GM12878 (cell line): ENCODE measurements around the gene RABL6. TPM values are rescaled to one million over a fixed set of nuclear protein-coding genes. Genes with fewer than 3 reads are reported as not detected.

Experiments used
- ATAC-seq: fragments of 200-7000 bp; cut with Tn5 transposase; 3 replicates; pipeline ENCODE4 v1.9.1; 2020; ENCODE audit warnings: mild to moderate bottlenecking, moderate library complexity
- BruUV-seq: library from RNA; stranded (reverse); fragments of 400-500 nt; replicated peaks from 2 replicates; lab custom pipeline; 2021; lab: Mats Ljungman, UMichigan
- CTCF ChIA-PET: fragments of 300-600 bp; sonication (Branson Sonifier 250); formaldehyde crosslinking; extraction: SDS; loops from one replicate; lab custom pipeline; 2021; ENCODE audit warnings: inconsistent platforms; lab: Yijun Ruan, JAX
- POLR2A ChIA-PET: fragments of 350-600 bp; formaldehyde crosslinking; extraction: SDS; loops from one replicate; lab custom pipeline; 2021; ENCODE audit warnings: inconsistent platforms; lab: Charles Lee
- RAD21 ChIA-PET: fragments of 300-600 bp; sonication (Branson Sonifier 250); formaldehyde crosslinking; loops from one replicate; lab custom pipeline; 2023; ENCODE audit warnings: antibody characterized with exemption; ENCODE audit not compliant: unreplicated experiment; lab: Charles Lee
- SMC1A ChIA-PET: fragments of 300-600 bp; sonication (Branson Sonifier 250); formaldehyde crosslinking; loops from one replicate; lab custom pipeline; 2023; ENCODE audit not compliant: unreplicated experiment, uncharacterized antibody; lab: Charles Lee
- DNase-seq: peaks from one replicate; pipeline ENCODE4 v3.0.0-alpha.2; 2011; ENCODE audit warnings: low read depth, low spot score
- FAIRE-seq: peaks from 3 replicates; lab custom pipeline; 2011; peaks lifted over from hg19 to GRCh38; lab: Jason Lieb, UNC
- H2AFZ ChIP-seq: 2 replicates; pipeline ENCODE4 v1.6.0; 2011; ENCODE audit warnings: low read depth, low read length, control low read depth; ENCODE audit not compliant: control insufficient read depth
- H3K27ac ChIP-seq: 2 replicates; pipeline ENCODE4 v1.5.1; 2011; ENCODE audit warnings: control low read depth; ENCODE audit not compliant: control insufficient read depth, insufficient read depth
- H3K27me3 ChIP-seq, 2 experiments: replicated peaks in 1 of 2; 2 replicates each; pipeline versions ENCODE4 v1.6.0 to v1.6.1; 2011; ENCODE audit warnings: low read length in 1 of 2; ENCODE audit not compliant: control insufficient read depth in 2 of 2, insufficient read depth in 2 of 2
- H3K36me3 ChIP-seq, 2 experiments: 2 replicates each; pipeline ENCODE4 v1.5.1; 2011; ENCODE audit warnings: low read length in 1 of 2; ENCODE audit not compliant: control insufficient read depth in 2 of 2, insufficient read depth in 2 of 2
- H3K4me1 ChIP-seq: 2 replicates; pipeline ENCODE4 v1.6.1; 2011; ENCODE audit warnings: mild to moderate bottlenecking, low read length, moderate library complexity, mixed read lengths; ENCODE audit not compliant: control insufficient read depth, insufficient read depth
- H3K4me2 ChIP-seq: 2 replicates; pipeline ENCODE4 v1.6.0; 2011; ENCODE audit warnings: control low read depth; ENCODE audit not compliant: control insufficient read depth, insufficient read depth
- H3K4me3 ChIP-seq: fragments of 200-600 bp; sonication (generic); 2 replicates; pipeline ENCODE4 v1.5.1; 2016
- H3K79me2 ChIP-seq: 2 replicates; pipeline ENCODE4 v1.6.0; 2011; ENCODE audit warnings: low read length; ENCODE audit not compliant: control insufficient read depth, insufficient read depth
- H3K9ac ChIP-seq: 2 replicates; pipeline ENCODE4 v1.8.0; 2011; ENCODE audit warnings: low read length, control low read depth, mixed read lengths; ENCODE audit not compliant: control insufficient read depth, insufficient read depth
- H3K9me3 ChIP-seq: replicated peaks from 3 replicates; pipeline ENCODE4 v1.5.1; 2011; ENCODE audit warnings: mild to moderate bottlenecking, low read length; ENCODE audit not compliant: control insufficient read depth, insufficient read depth
- H4K20me1 ChIP-seq: 2 replicates; pipeline ENCODE4 v1.6.0; 2011; ENCODE audit not compliant: control insufficient read depth, insufficient read depth
- BCL11A ChIP-seq: IDR thresholded peaks from 2 replicates; pipeline ENCODE4 v1.6.1; 2011; ENCODE audit warnings: low read depth, low read length
- ESRRA ChIP-seq: IDR thresholded peaks from 2 replicates; pipeline ENCODE4 v1.6.1; 2012; ENCODE audit warnings: mild to moderate bottlenecking, low read length, improper control_type of control experiment
- FOS ChIP-seq: IDR thresholded peaks from 3 replicates; pipeline ENCODE4 v1.6.1; 2011; ENCODE audit warnings: borderline replicate concordance; ENCODE audit not compliant: insufficient read length; ENCODE audit errors: extremely low read depth
- IKZF2 ChIP-seq, 2 experiments: fragments of 450-650 bp; IDR thresholded peaks; 2 replicates each; pipeline ENCODE4 v1.6.1; 2017; ENCODE audit warnings: mild to moderate bottlenecking in 2 of 2, moderate library complexity in 2 of 2
- MYC ChIP-seq: IDR thresholded peaks from 2 replicates; pipeline ENCODE4 v1.6.1; 2011; ENCODE audit warnings: mild to moderate bottlenecking, low read length, moderate library complexity, inconsistent platforms; ENCODE audit not compliant: insufficient read depth, insufficient replicate concordance, insufficient read length, severe bottlenecking
- RBBP5 ChIP-seq: fragments of 200-600 bp; sonication (generic); conservative IDR thresholded peaks from 2 replicates; pipeline ENCODE4 v1.6.1; 2016
- RUNX3 ChIP-seq: IDR thresholded peaks from 2 replicates; pipeline ENCODE4 v1.6.1; 2012; ENCODE audit warnings: low read length, inconsistent platforms
- SUZ12 ChIP-seq: fragments of 200-600 bp; sonication (generic); IDR thresholded peaks from one replicate; pipeline ENCODE4 v1.6.1; 2018; ENCODE audit warnings: antibody characterized with exemption, mild to moderate bottlenecking; ENCODE audit not compliant: unreplicated experiment
- YBX1 ChIP-seq: fragments of 450-650 bp; IDR thresholded peaks from 2 replicates; pipeline ENCODE4 v1.6.1; 2016; ENCODE audit warnings: antibody characterized with exemption
- YY1 ChIP-seq: IDR thresholded peaks from 2 replicates; pipeline ENCODE4 v1.6.1; 2011; ENCODE audit warnings: low read depth, mild to moderate bottlenecking, low read length
- ZBTB40 ChIP-seq: fragments of 450-650 bp; IDR thresholded peaks from 2 replicates; pipeline ENCODE4 v1.6.1; 2016; ENCODE audit warnings: mild to moderate bottlenecking, moderate library complexity, borderline replicate concordance
- WGBS: methylation state at CpG from one replicate; pipeline ENCODE4 v1.1.6; 2016; ENCODE audit warnings: low lambda C conversion rate; ENCODE audit not compliant: insufficient replicate concordance, insufficient coverage; ENCODE audit errors: missing lambda C conversion rate; 5-methylcytosine and 5-hydroxymethylcytosine counted together
- in situ Hi-C: fragments of 300-500 bp; cut with MboI; formaldehyde crosslinking; loops from 9 replicates; pipeline ENCODE4 v1.14.3; 2018; ENCODE audit warnings: mixed read lengths
- intact Hi-C: fragments of 100-400 bp; cut with micrococcal nuclease; formaldehyde crosslinking; loops from one replicate; pipeline ENCODE4 v1.14.2; 2022; ENCODE audit not compliant: unreplicated experiment
- polyA plus RNA-seq, 11 experiments: library from polyadenylated mRNA; depleted of rRNA in 4 of 11; unstranded in 6 of 11; stranded (reverse) in 5 of 11; fragments of >200 nt; fragmentation: Nextera tagmentation in 4 of 11; fragmentation: Illumina TruSeq in 1 of 11; extraction: Ambion mirVana in 4 of 11; extraction: Trizol in 1 of 11; gene quantifications; 1 replicate in 1 of 11; 2 replicates in 10 of 11; pipeline versions ENCODE4 v1.2.1 to v1.2.3, GENCODE V29; 2011 to 2016; ENCODE audit warnings: inconsistent platforms in 2 of 11, missing spikeins in 2 of 11, low read depth in 1 of 11
- total RNA-seq, 4 experiments: library from RNA; depleted of rRNA in 3 of 4; stranded (reverse); fragments of >200 nt in 3 of 4; fragmentation: Illumina TruSeq in 1 of 4; extraction: Trizol in 1 of 4; gene quantifications; 2 replicates each; pipeline versions ENCODE4 v1.2.1 to v1.2.3, GENCODE V29; 2013 to 2021
- TF ChIP-seq, protein P1 (sequence below): IDR thresholded peaks from 2 replicates; pipeline ENCODE4 v1.6.1; 2011; ENCODE audit warnings: mild to moderate bottlenecking, low read depth, low read length, moderate library complexity; ENCODE audit not compliant: insufficient replicate concordance

RABL6 gene
- total and polyA plus RNA-seq, 10 of the 15 experiments (the other 5 are each of a cell fraction or from before 2014, with no cell fraction given), result 1.4 to 134 (median 42.7) TPM

- intact Hi-C loops, result no loop called here
- 92% methylated on average over 17 of the region's 17 CpGs for WGBS
- Histone ChIP-seq H3K79me2 (no peaks in the 10 kb centered on the region), H3K4me2 (no peak overlapping the region), H3K9me3 (no peaks in the 10 kb centered on the region), H3K4me1 (no peaks in the 10 kb centered on the region), H4K20me1 (no peaks in the 10 kb centered on the region), H3K4me3 (no peak overlapping the region), H3K27me3 (no peaks in the 10 kb centered on the region), H3K36me3 (peaks cover 11 to 12% of the 10 kb centered on the region in 2 experiments), H3K9ac (no peak overlapping the region), H3K27ac (no peak overlapping the region), H2AFZ (no peak overlapping the region)
- ATAC-seq, result no peak
- POLR2A ChIA-PET, result interaction anchor here (0.5 kb wide), 1 partner anchor 140 kb away, joined by 4 read pairs; no protein-coding TSS in a partner anchor
- no peak for FAIRE-seq
- DNase-seq, result no peak
- CTCF ChIA-PET, result no interaction called here
- in situ Hi-C loops, result no loop called here
- SMC1A ChIA-PET, result no interaction called here
- TF ChIP-seq RUNX3 (no peak), SUZ12 (no peak), YY1 (no peak), MYC (no peak), FOS (no peak), IKZF2 (IDR thresholded peaks at IDR 0.05) (no peak), BCL11A (no peak), ZBTB40 (no peak), YBX1 (no peak), RBBP5 (no peak), ESRRA (no peak)
- TF ChIP-seq, protein P1, sequence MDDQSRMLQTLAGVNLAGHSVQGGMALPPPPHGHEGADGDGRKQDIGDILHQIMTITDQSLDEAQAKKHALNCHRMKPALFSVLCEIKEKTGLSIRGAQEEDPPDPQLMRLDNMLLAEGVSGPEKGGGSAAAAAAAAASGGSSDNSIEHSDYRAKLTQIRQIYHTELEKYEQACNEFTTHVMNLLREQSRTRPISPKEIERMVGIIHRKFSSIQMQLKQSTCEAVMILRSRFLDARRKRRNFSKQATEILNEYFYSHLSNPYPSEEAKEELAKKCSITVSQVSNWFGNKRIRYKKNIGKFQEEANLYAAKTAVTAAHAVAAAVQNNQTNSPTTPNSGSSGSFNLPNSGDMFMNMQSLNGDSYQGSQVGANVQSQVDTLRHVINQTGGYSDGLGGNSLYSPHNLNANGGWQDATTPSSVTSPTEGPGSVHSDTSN, result no peak
- RAD21 ChIA-PET, result no interaction called here
- BruUV-seq, result no TSS peak
These were observed 18.4 kb downstream of the RABL6 start for GRCh38 chr9:136826188-136826541.
